ENCODE data around the gene SPATA31D3.
"Not testable (repeated sequence)": the region's sequence is repeated elsewhere in the genome, so short reads cannot be mapped to it uniquely, and the experiment has no call there.

Gene SPATA31D3

GRCh38 chr9:81943393-81943792 lies at the start of gene SPATA31D3:
TSS of gene SPATA31D3 (plus strand) at chr9:81943500. CDS start at chr9:81943586, 86 bp downstream.
- in situ Hi-C loops (cut with HindIII; ENCODE audit: low sequenced_read_pairs); DNase-seq (ENCODE audit: low read depth); H3K4me3 ChIP-seq (ENCODE audit: low read depth, low read length): not testable (repeated sequence)

DNA sequence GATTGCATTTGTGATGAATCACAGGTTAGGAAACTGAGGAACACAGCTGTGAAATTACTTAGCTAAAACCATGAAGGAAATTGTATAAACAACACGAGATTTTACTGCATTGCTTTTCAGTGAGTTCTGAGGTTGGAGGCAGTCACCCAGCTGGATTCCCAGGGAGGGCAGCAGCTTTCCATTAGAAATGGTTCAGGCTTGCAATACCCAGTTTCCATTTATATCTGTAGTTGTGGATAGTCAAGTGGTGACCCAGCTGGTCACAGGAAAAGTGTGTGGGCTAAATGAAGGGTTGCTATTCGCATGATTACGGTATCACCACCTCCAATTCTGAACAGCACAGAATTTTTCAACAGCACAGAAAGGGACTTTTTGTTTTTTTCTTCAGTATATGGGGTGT lies 49.4 kb upstream of the SPATA31D3 start:
- TF ChIP-seq, protein P1, sequence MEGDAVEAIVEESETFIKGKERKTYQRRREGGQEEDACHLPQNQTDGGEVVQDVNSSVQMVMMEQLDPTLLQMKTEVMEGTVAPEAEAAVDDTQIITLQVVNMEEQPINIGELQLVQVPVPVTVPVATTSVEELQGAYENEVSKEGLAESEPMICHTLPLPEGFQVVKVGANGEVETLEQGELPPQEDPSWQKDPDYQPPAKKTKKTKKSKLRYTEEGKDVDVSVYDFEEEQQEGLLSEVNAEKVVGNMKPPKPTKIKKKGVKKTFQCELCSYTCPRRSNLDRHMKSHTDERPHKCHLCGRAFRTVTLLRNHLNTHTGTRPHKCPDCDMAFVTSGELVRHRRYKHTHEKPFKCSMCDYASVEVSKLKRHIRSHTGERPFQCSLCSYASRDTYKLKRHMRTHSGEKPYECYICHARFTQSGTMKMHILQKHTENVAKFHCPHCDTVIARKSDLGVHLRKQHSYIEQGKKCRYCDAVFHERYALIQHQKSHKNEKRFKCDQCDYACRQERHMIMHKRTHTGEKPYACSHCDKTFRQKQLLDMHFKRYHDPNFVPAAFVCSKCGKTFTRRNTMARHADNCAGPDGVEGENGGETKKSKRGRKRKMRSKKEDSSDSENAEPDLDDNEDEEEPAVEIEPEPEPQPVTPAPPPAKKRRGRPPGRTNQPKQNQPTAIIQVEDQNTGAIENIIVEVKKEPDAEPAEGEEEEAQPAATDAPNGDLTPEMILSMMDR (IDR thresholded peaks at IDR 0.05; ENCODE audit: low read depth, low read length, missing control alignments): no peak
- no peak overlapping the region for H3K4me3 ChIP-seq (ENCODE audit: low read depth, low read length)
- peak; percentile 16 for DNase-seq (ENCODE audit: low read depth)
- in situ Hi-C loops (cut with HindIII; ENCODE audit: low sequenced_read_pairs): loop anchor here (25.0 kb wide), 1 partner anchor 93 kb away; the partner anchor contains the start of gene SPATA31D1

GRCh38 chr9:81894891-81895290 lies 48.4 kb upstream of the SPATA31D3 start:
- TF ChIP-seq, protein P1 (IDR thresholded peaks at IDR 0.05; ENCODE audit: low read depth, low read length, missing control alignments): no peak
- in situ Hi-C loops (cut with HindIII; ENCODE audit: low sequenced_read_pairs): loop anchor here (25.0 kb wide), 1 partner anchor 92 kb away; the partner anchor contains the start of gene SPATA31D1
- no peak for DNase-seq (ENCODE audit: low read depth)

DNA sequence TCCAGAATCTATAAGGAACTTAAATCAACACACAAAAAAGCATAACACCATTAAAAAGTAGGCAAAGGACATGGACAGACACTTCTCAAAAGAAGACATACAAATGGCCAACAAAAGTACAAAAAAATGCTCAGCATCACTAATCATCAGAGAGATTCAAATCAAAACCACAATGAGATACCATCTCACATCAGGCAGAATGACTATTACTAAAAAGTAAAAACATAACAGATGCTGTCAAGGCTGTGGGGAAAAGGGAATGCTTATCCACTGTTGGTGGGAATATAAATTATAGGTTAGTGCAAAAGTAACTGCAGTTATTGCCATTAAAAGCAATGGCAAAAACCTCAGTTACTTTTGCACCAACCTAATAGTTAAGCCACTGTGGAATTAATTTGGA lies 47.2 kb upstream of the SPATA31D3 start:
- no peak for DNase-seq (ENCODE audit: low read depth)
- in situ Hi-C loops (cut with HindIII; ENCODE audit: low sequenced_read_pairs): loop anchor here (25.0 kb wide), 1 partner anchor 91 kb away; the partner anchor contains the start of gene SPATA31D1
- no peak overlapping the region for H3K4me3 ChIP-seq (ENCODE audit: low read depth, low read length)
- TF ChIP-seq, protein P1 (IDR thresholded peaks at IDR 0.05; ENCODE audit: low read depth, low read length, missing control alignments): no peak

More at GRCh38 chr9:81894891-81895290, 48.4 kb upstream of the SPATA31D3 start:
- H3K4me3 ChIP-seq (ENCODE audit: low read depth, low read length): no peak overlapping the region

DNA sequence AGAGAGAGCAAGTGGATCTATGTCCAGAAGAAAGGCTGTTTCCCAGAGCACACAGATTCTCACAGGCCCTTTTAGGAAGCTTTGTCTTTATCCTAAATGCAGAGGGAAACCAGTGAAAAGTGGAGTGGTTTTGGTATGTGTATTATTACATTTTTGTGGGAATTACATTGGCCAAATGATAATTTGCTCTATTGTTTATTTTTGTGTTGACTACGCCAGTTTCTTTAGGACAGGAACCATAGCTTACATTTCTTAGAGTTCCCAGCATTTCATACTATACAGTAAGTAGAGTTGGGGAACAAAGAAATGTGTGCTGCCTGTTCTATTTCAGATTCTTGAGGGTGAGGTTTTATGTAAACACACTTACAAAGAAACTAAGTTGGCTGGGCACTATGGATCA lies 44.4 kb upstream of the SPATA31D3 start:
- in situ Hi-C loops (cut with HindIII; ENCODE audit: low sequenced_read_pairs): loop anchor here (25.0 kb wide), 1 partner anchor 88 kb away; the partner anchor contains the start of gene SPATA31D1
- DNase-seq (ENCODE audit: low read depth): peak; percentile 56
- no peak overlapping the region for H3K4me3 ChIP-seq (ENCODE audit: low read depth, low read length)
- TF ChIP-seq, protein P1 (IDR thresholded peaks at IDR 0.05; ENCODE audit: low read depth, low read length, missing control alignments): no peak

DNA sequence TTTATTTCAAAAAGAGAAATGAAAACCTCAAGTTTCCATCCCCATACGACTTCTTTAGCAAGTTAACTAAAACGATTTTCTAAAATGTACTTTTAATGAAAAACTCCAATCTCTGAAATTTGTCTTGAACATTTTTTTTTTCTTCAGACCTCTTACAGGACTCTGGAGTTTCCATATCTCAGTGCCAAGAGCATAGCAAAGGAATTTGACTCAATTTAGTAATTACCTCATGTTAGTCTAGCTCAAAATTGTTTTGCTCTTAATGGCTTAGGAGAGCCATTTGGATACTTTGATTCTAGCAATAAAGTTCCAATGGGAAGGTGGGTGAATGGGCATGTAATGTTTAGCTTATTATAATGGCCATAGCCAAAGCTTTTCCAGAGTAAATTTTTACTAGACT lies 41.1 kb upstream of the SPATA31D3 start:
- in situ Hi-C loops (cut with HindIII; ENCODE audit: low sequenced_read_pairs): no loop called here
- no peak for DNase-seq (ENCODE audit: low read depth)
- H3K4me3 ChIP-seq (ENCODE audit: low read depth, low read length): no peak overlapping the region
- TF ChIP-seq, protein P1 (IDR thresholded peaks at IDR 0.05; ENCODE audit: low read depth, low read length, missing control alignments): no peak

- H3K4me3 ChIP-seq (ENCODE audit: low read depth, low read length): no peak overlapping the region
- TF ChIP-seq, protein P1 (IDR thresholded peaks at IDR 0.05; ENCODE audit: low read depth, low read length, missing control alignments): no peak
- in situ Hi-C loops (cut with HindIII; ENCODE audit: low sequenced_read_pairs): no loop called here
- no peak for DNase-seq (ENCODE audit: low read depth)
Observed at GRCh38 chr9:81902626-81903025, 40.7 kb upstream of the SPATA31D3 start.
